NCI-H187 treated with DMSO at 0.1 percent for 48 hours (cell line): ENCODE measurements around the gene ANXA11.

Source experiments
- DNase-seq: peaks from one replicate; lab custom pipeline; 2025; lab: John Stamatoyannopoulos, UW

Gene ANXA11

DNA sequence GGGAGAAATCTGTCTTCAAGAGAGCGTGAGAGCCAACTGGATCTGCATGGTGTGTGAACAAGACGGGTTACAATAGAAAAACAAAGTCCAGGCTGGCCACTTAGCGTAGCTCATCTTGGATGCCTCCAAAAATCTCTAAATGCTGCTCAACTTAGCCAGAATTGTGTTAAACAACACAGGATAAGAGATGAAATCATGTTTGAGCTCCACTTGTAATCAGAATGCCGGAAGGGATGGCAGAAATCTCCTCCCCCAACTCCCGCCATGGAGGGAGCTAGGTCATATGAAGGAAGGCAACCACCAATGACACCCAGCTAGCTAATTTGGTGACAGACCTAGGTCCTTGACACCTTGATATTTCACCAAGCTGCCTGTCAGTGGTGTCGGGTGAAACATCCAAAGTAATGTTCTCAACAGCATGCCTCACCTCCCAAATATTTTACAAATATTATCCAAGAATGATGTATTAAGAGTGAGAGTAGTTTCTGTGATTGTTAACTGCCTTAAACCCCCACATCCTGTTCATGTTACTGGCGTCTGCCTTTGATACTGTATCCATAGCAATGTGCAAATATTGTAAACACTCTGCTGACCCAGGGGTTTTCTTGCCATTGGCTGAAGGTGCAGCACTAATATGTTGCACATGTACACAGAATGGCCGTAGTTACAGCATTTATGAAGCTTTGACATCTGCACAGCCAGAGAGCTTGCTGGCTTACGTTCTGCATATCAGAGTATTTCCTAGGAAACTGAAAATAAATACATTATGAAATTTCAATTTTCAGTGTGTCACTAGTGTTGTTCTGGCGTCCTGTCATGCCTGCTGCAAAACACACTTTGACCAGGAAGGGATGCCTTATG, 101.0 kb downstream of the ANXA11 start:
- no peak for DNase-seq
